Parathyroid adenoma (tissue), 2 donors: ENCODE data around the gene RPS6KA3.
"Not testable (repeated sequence)": the region's sequence is repeated elsewhere in the genome, so short reads cannot be mapped to it uniquely, and the experiment has no call there.

ENCODE experiments used
- H2AFZ ChIP-seq: fragments of 300-600 bp; sonication (generic); one replicate; pipeline ENCODE4 v1.7.0; 2017; ENCODE audit warnings: antibody characterized with exemption, mild to moderate bottlenecking
- H3K27ac ChIP-seq: fragments of 300-600 bp; sonication (generic); one replicate; pipeline ENCODE4 v1.7.0; 2017
- H3K27me3 ChIP-seq: fragments of 300-600 bp; sonication (generic); one replicate; pipeline ENCODE4 v1.7.0; 2017; ENCODE audit warnings: low read length; ENCODE audit not compliant: control insufficient read depth, insufficient read depth
- H3K36me3 ChIP-seq: fragments of 300-600 bp; sonication (generic); one replicate; pipeline ENCODE4 v1.7.0; 2017; ENCODE audit warnings: low read length; ENCODE audit not compliant: control insufficient read depth, insufficient read depth
- H3K4me1 ChIP-seq: fragments of 300-600 bp; sonication (generic); one replicate; pipeline ENCODE4 v1.7.0; 2017; ENCODE audit warnings: control low read depth
- H3K4me2 ChIP-seq: fragments of 300-600 bp; sonication (generic); one replicate; pipeline ENCODE4 v1.7.0; 2017; ENCODE audit warnings: low read length
- H3K4me3 ChIP-seq: fragments of 300-600 bp; sonication (generic); one replicate; pipeline ENCODE4 v1.7.0; 2017; ENCODE audit warnings: low read depth, low read length
- H3K79me2 ChIP-seq: fragments of 300-600 bp; sonication (generic); one replicate; pipeline ENCODE4 v1.7.0; 2017; ENCODE audit warnings: control low read depth
- H3K9ac ChIP-seq: fragments of 300-600 bp; sonication (generic); one replicate; pipeline ENCODE4 v1.7.0; 2017; ENCODE audit warnings: mild to moderate bottlenecking
- H3K9me3 ChIP-seq: fragments of 300-600 bp; sonication (generic); one replicate; pipeline ENCODE4 v1.7.0; 2017; ENCODE audit warnings: low read length; ENCODE audit not compliant: control insufficient read depth
- TF ChIP-seq, protein P1 (sequence below): fragments of 300-600 bp; sonication (generic); IDR thresholded peaks from one replicate; pipeline ENCODE4 v1.7.0; 2017; ENCODE audit warnings: antibody characterized with exemption, mild to moderate bottlenecking
- donor health status: primary hyperparathyroidism.

Gene RPS6KA3

DNA sequence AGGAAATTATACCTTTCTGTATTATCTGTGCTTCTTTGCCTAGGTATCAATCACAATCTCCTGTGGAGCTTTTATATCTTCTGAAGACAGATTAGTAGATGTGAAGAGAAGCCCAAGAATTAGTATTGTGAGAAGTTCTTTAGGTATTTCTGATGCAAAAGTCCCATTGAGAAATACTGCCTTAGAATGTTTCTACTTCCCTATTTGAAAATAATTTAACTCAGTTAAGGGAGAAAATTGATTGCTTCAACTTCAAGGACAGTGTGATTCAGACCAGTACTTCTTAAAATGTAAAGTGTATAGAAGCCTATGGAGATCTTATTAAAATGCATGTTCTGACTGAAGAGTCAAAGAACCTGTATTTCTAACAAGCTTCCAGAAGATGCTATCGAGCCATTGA, 134.0 kb downstream of the RPS6KA3 start:
- no peak overlapping the region for H2AFZ ChIP-seq
- H3K36me3 ChIP-seq, result no peaks in the 10 kb centered on the region
- H3K9ac ChIP-seq, result no peak overlapping the region
- no peak overlapping the region for H3K27ac ChIP-seq
- no peaks in the 10 kb centered on the region for H3K27me3 ChIP-seq
- H3K4me3 ChIP-seq, result no peak overlapping the region
- no peak overlapping the region for H3K4me2 ChIP-seq
- peaks cover 2% of the 10 kb centered on the region for H3K79me2 ChIP-seq
- H3K4me1 ChIP-seq, result no peaks in the 10 kb centered on the region
- no peaks in the 10 kb centered on the region for H3K9me3 ChIP-seq
- TF ChIP-seq, protein P1, sequence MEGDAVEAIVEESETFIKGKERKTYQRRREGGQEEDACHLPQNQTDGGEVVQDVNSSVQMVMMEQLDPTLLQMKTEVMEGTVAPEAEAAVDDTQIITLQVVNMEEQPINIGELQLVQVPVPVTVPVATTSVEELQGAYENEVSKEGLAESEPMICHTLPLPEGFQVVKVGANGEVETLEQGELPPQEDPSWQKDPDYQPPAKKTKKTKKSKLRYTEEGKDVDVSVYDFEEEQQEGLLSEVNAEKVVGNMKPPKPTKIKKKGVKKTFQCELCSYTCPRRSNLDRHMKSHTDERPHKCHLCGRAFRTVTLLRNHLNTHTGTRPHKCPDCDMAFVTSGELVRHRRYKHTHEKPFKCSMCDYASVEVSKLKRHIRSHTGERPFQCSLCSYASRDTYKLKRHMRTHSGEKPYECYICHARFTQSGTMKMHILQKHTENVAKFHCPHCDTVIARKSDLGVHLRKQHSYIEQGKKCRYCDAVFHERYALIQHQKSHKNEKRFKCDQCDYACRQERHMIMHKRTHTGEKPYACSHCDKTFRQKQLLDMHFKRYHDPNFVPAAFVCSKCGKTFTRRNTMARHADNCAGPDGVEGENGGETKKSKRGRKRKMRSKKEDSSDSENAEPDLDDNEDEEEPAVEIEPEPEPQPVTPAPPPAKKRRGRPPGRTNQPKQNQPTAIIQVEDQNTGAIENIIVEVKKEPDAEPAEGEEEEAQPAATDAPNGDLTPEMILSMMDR, result no peak

DNA sequence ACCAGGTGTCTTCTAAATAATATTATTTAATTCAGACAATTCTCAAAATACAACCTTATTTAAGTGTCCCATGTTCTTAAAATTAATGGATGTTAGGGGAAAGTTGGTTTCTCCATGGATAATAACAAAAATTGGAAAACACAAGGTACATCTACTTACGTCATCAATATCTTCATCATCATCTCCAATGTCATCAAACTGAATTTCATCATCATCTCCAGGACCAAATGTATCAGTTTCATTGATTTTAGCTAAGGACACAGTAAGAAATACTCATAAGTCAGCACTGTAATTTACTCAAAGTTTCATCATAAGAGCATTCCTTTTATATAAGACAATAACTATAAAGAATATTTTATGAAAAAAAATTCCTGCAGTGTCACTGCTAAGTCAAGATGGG, 136.4 kb downstream of the RPS6KA3 start:
- no peak overlapping the region for H2AFZ ChIP-seq

DNA sequence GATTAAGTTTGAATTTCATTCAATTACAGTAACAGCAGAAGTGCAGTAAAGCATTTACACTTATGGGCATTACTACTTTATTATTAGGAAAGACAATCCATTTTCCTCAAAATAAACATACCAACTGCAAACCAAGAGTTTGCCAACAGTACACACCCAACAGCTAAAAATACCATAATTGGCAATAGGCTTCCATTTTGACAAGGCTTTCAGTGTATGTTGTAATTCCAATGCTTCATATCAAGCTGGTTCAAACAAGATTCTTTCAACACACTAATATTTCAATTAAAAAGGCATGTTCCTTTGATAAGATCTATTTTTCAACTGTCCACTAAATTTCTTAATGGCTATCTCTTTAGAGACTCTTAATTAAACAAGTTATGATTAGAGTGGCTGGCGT, 137.2 kb downstream of the RPS6KA3 start:
- Histone ChIP-seq H2AFZ (no peak overlapping the region), H3K36me3 (no peaks in the 10 kb centered on the region), H3K27me3 (no peaks in the 10 kb centered on the region), H3K79me2 (no peaks in the 10 kb centered on the region), H3K27ac (no peak overlapping the region), H3K4me1 (no peaks in the 10 kb centered on the region), H3K4me2 (no peak overlapping the region), H3K4me3 (no peak overlapping the region), H3K9me3 (no peaks in the 10 kb centered on the region), H3K9ac (no peak overlapping the region)
- TF ChIP-seq, protein P1, result no peak

More for the DNA sequence above, 136.4 kb downstream of the RPS6KA3 start:
- no peak overlapping the region for H3K4me3 ChIP-seq
- H3K36me3 ChIP-seq, result no peaks in the 10 kb centered on the region
- H3K79me2 ChIP-seq, result no peaks in the 10 kb centered on the region
- H3K4me1 ChIP-seq, result no peaks in the 10 kb centered on the region
- H3K27me3 ChIP-seq, result no peaks in the 10 kb centered on the region
- H3K4me2 ChIP-seq, result no peak overlapping the region
- no peak overlapping the region for H3K27ac ChIP-seq
- H3K9ac ChIP-seq, result no peak overlapping the region
- no peaks in the 10 kb centered on the region for H3K9me3 ChIP-seq
- TF ChIP-seq, protein P1, result no peak

DNA sequence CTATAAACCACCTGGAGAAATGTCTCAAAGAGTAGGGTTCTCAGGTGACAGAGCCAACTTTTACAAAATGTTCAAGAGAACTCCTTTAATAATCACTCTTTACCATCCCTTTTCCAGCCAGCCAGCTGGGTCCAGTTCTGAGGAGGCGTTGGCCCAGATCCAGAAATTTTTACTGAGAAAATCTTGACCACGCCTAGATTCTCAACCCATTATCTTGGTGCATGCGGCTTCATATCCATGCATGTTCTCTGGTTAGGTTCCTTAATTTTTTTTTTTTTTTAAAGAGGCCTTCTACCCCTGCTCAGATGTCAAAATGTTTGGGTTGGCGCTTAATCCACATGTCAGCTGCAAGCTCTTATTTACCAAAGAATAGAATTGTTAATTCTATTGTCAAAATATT, 138.0 kb downstream of the RPS6KA3 start:
- Histone ChIP-seq H3K36me3 (no peaks in the 10 kb centered on the region), H2AFZ (no peak overlapping the region), H3K27ac (no peak overlapping the region), H3K4me1 (no peaks in the 10 kb centered on the region), H3K9ac (no peak overlapping the region), H3K9me3 (no peaks in the 10 kb centered on the region), H3K27me3 (no peaks in the 10 kb centered on the region), H3K79me2 (no peaks in the 10 kb centered on the region), H3K4me2 (no peak overlapping the region), H3K4me3 (no peak overlapping the region)
- TF ChIP-seq, protein P1, result no peak

DNA sequence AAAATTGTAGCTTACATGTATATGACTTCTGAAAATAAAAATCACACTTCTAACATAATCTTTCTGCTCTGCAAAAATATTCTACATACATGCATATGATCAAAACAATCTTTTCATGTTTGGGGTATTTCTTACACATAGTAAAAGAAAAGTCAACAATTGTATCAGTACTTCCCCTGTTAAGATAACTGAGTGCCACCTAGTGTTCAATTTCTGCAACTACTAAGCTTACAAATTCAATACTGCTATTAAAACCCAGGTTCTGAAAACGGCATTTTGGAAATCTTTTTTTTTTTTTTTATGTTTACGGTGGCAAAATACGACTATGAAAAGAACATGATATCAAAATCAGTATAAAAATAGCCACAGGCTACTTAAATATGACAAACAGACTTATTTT, 139.3 kb downstream of the RPS6KA3 start:
- H2AFZ ChIP-seq, H3K9ac ChIP-seq, H3K4me3 ChIP-seq, H3K27me3 ChIP-seq, H3K27ac ChIP-seq, H3K4me2 ChIP-seq, H3K4me1 ChIP-seq, H3K9me3 ChIP-seq, H3K36me3 ChIP-seq, H3K79me2 ChIP-seq: not testable (repeated sequence)
- TF ChIP-seq, protein P1, result peak; percentile 20

DNA sequence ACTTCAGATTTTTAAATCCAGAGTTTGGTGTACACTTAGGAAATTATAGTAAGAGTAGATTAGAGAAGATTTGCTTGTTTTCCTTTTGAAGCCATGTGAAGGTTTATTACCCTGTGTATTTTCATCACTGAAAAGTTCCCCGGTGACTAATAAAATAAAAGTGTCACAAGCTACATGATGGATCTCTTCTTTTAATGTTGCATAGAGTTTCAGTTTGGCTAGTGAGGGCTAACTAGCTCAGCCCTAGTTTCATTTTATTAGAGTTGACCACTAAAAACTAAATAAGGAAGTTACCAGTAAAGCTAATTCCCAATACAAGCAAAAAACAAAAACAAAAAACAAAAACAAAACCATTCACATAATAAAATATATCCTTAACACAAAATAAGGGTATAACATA, 139.9 kb downstream of the RPS6KA3 start:
- H3K9ac ChIP-seq, H3K4me1 ChIP-seq, H3K27me3 ChIP-seq, H3K4me2 ChIP-seq, H3K27ac ChIP-seq, H3K79me2 ChIP-seq, H2AFZ ChIP-seq, H3K4me3 ChIP-seq, H3K9me3 ChIP-seq, H3K36me3 ChIP-seq: not testable (repeated sequence)
